IPS-20b (cell line): ENCODE results near the gene MBOAT2.

ENCODE experiments used
- H3K27ac ChIP-seq: one replicate; pipeline ENCODE4 v1.5.1; 2013; ENCODE audit warnings: low read length
- H3K27me3 ChIP-seq: 2 replicates; pipeline ENCODE4 v1.6.1; 2013; ENCODE audit warnings: mild to moderate bottlenecking, low read length, inconsistent platforms; ENCODE audit not compliant: insufficient read depth
- H3K36me3 ChIP-seq: 2 replicates; pipeline ENCODE4 v1.6.1; 2013; ENCODE audit warnings: low read depth, mild to moderate bottlenecking, inconsistent platforms, low read length, moderate library complexity; ENCODE audit not compliant: insufficient read depth
- H3K4me1 ChIP-seq: 2 replicates; pipeline ENCODE4 v1.6.1; 2013; ENCODE audit warnings: mild to moderate bottlenecking, control low read depth, inconsistent platforms, low read length, moderate library complexity; ENCODE audit not compliant: insufficient read depth
- H3K4me3 ChIP-seq: 2 replicates; pipeline ENCODE4 v1.5.1; 2013; ENCODE audit warnings: mild to moderate bottlenecking, low read length, inconsistent platforms
- H3K9ac ChIP-seq: 2 replicates; pipeline ENCODE4 v1.6.1; 2013; ENCODE audit warnings: low read depth, mild to moderate bottlenecking, inconsistent platforms, low read length, moderate library complexity
- H3K9me3 ChIP-seq: 2 replicates; pipeline ENCODE4 v1.6.1; 2013; ENCODE audit warnings: mild to moderate bottlenecking, low read depth, low read length, inconsistent platforms; ENCODE audit not compliant: insufficient read depth

MBOAT2 gene

GRCh38 chr2:9031246-9031645, 27.8 kb upstream of the MBOAT2 start:
- Histone ChIP-seq H3K9me3 (no peaks in the 10 kb centered on the region), H3K27ac (no peak overlapping the region), H3K4me1 (peaks cover 5% of the 10 kb centered on the region; the same call in 1 of the 2 replicates), H3K9ac (no peak overlapping the region), H3K4me3 (no peak overlapping the region), H3K36me3 (no peaks in the 10 kb centered on the region), H3K27me3 (no peaks in the 10 kb centered on the region; the same call in 1 of the 2 replicates)

- Histone ChIP-seq H3K4me1 (peaks cover 5% of the 10 kb centered on the region; the same call in 1 of the 2 replicates), H3K27me3 (no peaks in the 10 kb centered on the region; the same call in 1 of the 2 replicates), H3K9ac (no peak overlapping the region), H3K27ac (no peak overlapping the region), H3K4me3 (no peak overlapping the region), H3K9me3 (no peaks in the 10 kb centered on the region), H3K36me3 (no peaks in the 10 kb centered on the region)
These were observed 27.4 kb upstream of the MBOAT2 start for GRCh38 chr2:9030841-9031240.

- H3K27me3 ChIP-seq = no peaks in the 10 kb centered on the region; the same call in 1 of the 2 replicates
- no peaks in the 10 kb centered on the region for H3K36me3 ChIP-seq
- no peak overlapping the region for H3K4me3 ChIP-seq
- no peak overlapping the region for H3K9ac ChIP-seq
- no peak overlapping the region for H3K27ac ChIP-seq
- H3K9me3 ChIP-seq = no peaks in the 10 kb centered on the region
- H3K4me1 ChIP-seq = peaks cover 5% of the 10 kb centered on the region; the same call in 1 of the 2 replicates
These were observed 26.7 kb upstream of the MBOAT2 start for GRCh38 chr2:9030190-9030589.

- Histone ChIP-seq H3K9ac (no peak overlapping the region), H3K36me3 (no peaks in the 10 kb centered on the region), H3K4me3 (no peak overlapping the region)
These were observed 26.2 kb upstream of the MBOAT2 start for GRCh38 chr2:9029721-9030120.

GRCh38 chr2:9027884-9028283, 24.4 kb upstream of the MBOAT2 start:
- H3K4me1 ChIP-seq = peaks cover under 1% of the 10 kb centered on the region; the same call in 1 of the 2 replicates
- no peak overlapping the region for H3K4me3 ChIP-seq
- H3K27ac ChIP-seq = no peak overlapping the region
- H3K36me3 ChIP-seq = no peaks in the 10 kb centered on the region
- no peaks in the 10 kb centered on the region; the same call in 1 of the 2 replicates for H3K27me3 ChIP-seq
- no peaks in the 10 kb centered on the region for H3K9me3 ChIP-seq
- no peak overlapping the region for H3K9ac ChIP-seq

More at GRCh38 chr2:9029721-9030120, 26.2 kb upstream of the MBOAT2 start:
- H3K4me1 ChIP-seq = peaks cover 5% of the 10 kb centered on the region; the same call in 1 of the 2 replicates
- H3K9me3 ChIP-seq = no peaks in the 10 kb centered on the region
- H3K27me3 ChIP-seq = no peaks in the 10 kb centered on the region; the same call in 1 of the 2 replicates
- H3K27ac ChIP-seq = no peak overlapping the region

- no peaks in the 10 kb centered on the region for H3K4me1 ChIP-seq
- H3K4me3 ChIP-seq = no peak overlapping the region
- no peaks in the 10 kb centered on the region for H3K9me3 ChIP-seq
- H3K27me3 ChIP-seq = no peaks in the 10 kb centered on the region
- H3K9ac ChIP-seq = no peak overlapping the region
- no peaks in the 10 kb centered on the region for H3K36me3 ChIP-seq
- H3K27ac ChIP-seq = no peak overlapping the region
These were observed 22.3 kb upstream of the MBOAT2 start for GRCh38 chr2:9025746-9026145.

- Histone ChIP-seq H3K36me3 (no peaks in the 10 kb centered on the region), H3K27me3 (no peaks in the 10 kb centered on the region), H3K9ac (no peak overlapping the region), H3K9me3 (no peaks in the 10 kb centered on the region), H3K4me3 (no peak overlapping the region), H3K4me1 (no peaks in the 10 kb centered on the region), H3K27ac (no peak overlapping the region)
These were observed 21.1 kb upstream of the MBOAT2 start for GRCh38 chr2:9024575-9024974.

- Histone ChIP-seq H3K9ac (no peak overlapping the region), H3K27ac (no peak overlapping the region), H3K36me3 (no peaks in the 10 kb centered on the region), H3K4me1 (no peaks in the 10 kb centered on the region), H3K9me3 (no peaks in the 10 kb centered on the region), H3K4me3 (no peak overlapping the region), H3K27me3 (no peaks in the 10 kb centered on the region)
These were observed 18.2 kb upstream of the MBOAT2 start for GRCh38 chr2:9021563-9022211.

- Histone ChIP-seq H3K27ac (no peak overlapping the region), H3K9ac (no peak overlapping the region), H3K36me3 (no peaks in the 10 kb centered on the region), H3K9me3 (no peaks in the 10 kb centered on the region), H3K4me1 (no peaks in the 10 kb centered on the region), H3K27me3 (no peaks in the 10 kb centered on the region), H3K4me3 (no peak overlapping the region)
These were observed 16.8 kb upstream of the MBOAT2 start for GRCh38 chr2:9020267-9020666.

- H3K36me3 ChIP-seq = no peaks in the 10 kb centered on the region
- H3K4me3 ChIP-seq = no peak overlapping the region
- no peaks in the 10 kb centered on the region for H3K4me1 ChIP-seq
- no peaks in the 10 kb centered on the region for H3K27me3 ChIP-seq
- no peak overlapping the region for H3K27ac ChIP-seq
- H3K9ac ChIP-seq = no peak overlapping the region
- no peaks in the 10 kb centered on the region for H3K9me3 ChIP-seq
These were observed 15.1 kb upstream of the MBOAT2 start for GRCh38 chr2:9018534-9018933.

GRCh38 chr2:9018109-9018508, 14.6 kb upstream of the MBOAT2 start:
- Histone ChIP-seq H3K27ac (no peak overlapping the region), H3K4me1 (no peaks in the 10 kb centered on the region), H3K4me3 (no peak overlapping the region), H3K9ac (no peak overlapping the region), H3K9me3 (no peaks in the 10 kb centered on the region), H3K36me3 (no peaks in the 10 kb centered on the region), H3K27me3 (no peaks in the 10 kb centered on the region)

- H3K9ac ChIP-seq = no peak overlapping the region
These were observed 13.9 kb upstream of the MBOAT2 start for GRCh38 chr2:9017411-9017810.

More at GRCh38 chr2:9017411-9017810, 13.9 kb upstream of the MBOAT2 start:
- Histone ChIP-seq H3K27ac (no peak overlapping the region), H3K9me3 (no peaks in the 10 kb centered on the region), H3K36me3 (no peaks in the 10 kb centered on the region), H3K4me1 (no peaks in the 10 kb centered on the region), H3K4me3 (no peak overlapping the region), H3K27me3 (no peaks in the 10 kb centered on the region)
